ENCODE data around the gene OR51G2.

The OR51G2 gene

DNA sequence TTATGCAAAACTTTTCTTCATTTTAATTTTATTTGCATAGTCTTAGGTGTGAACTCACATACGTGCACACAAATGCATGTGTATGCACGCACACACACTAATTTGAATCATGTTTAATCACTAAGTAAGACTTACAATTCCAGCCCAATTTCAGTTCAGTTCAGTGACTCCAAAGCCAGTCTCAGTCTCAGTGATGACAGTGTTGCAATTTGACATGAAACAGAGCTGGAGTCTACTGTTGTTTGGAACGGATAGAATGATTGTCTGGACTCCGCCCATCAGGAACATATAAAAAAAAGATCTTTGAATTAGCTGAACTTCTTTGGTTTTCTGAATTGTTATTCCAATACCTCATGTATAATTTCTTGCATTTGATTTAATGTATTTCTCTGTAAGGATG lies 55.3 kb downstream of the OR51G2 start:
- no peak for DNase-seq (ENCODE audit: low spot score)

All from Ammon's horn (tissue), 1 donor.